Effector memory CD4-positive, alpha-beta T cell (primary cell): ENCODE measurements around the gene GAL3ST3.
"Not testable (repeated sequence)": the region's sequence is repeated elsewhere in the genome, so short reads cannot be mapped to it uniquely, and the experiment has no call there.

Experiments
- DNase-seq, 3 donors: peaks; one replicate each; pipeline ENCODE4 v3.0.0-alpha.2; 2020
- H3K27ac ChIP-seq: 2 replicates; pipeline ENCODE4 v1.7.0; 2013; ENCODE audit warnings: mild to moderate bottlenecking, low read length, moderate library complexity; ENCODE audit not compliant: insufficient read depth, poor library complexity, severe bottlenecking
- H3K27me3 ChIP-seq: replicated peaks from 2 replicates; pipeline ENCODE4 v1.7.0; 2013; ENCODE audit warnings: mild to moderate bottlenecking, low read length; ENCODE audit not compliant: insufficient read depth, control insufficient read depth, poor library complexity, severe bottlenecking
- H3K36me3 ChIP-seq: 2 replicates; pipeline ENCODE4 v1.7.0; 2013; ENCODE audit warnings: mild to moderate bottlenecking, low read length, moderate library complexity; ENCODE audit not compliant: control insufficient read depth, insufficient read depth
- H3K4me1 ChIP-seq: 2 replicates; pipeline ENCODE4 v1.7.0; 2013; ENCODE audit warnings: low read length, mild to moderate bottlenecking; ENCODE audit not compliant: control insufficient read depth, insufficient read depth, poor library complexity, severe bottlenecking
- H3K4me3 ChIP-seq: 2 replicates; pipeline ENCODE4 v1.7.0; 2013; ENCODE audit warnings: low read length, low read depth, mild to moderate bottlenecking; ENCODE audit not compliant: insufficient read depth, poor library complexity, severe bottlenecking
- H3K9me3 ChIP-seq: 2 replicates; pipeline ENCODE4 v1.7.0; 2013; ENCODE audit warnings: mild to moderate bottlenecking, low read length, moderate library complexity; ENCODE audit not compliant: control insufficient read depth
- total RNA-seq, 3 donors: gene quantifications; one replicate each; lab custom pipeline; 2026; lab: John Stamatoyannopoulos, UW

The GAL3ST3 gene, protein sequence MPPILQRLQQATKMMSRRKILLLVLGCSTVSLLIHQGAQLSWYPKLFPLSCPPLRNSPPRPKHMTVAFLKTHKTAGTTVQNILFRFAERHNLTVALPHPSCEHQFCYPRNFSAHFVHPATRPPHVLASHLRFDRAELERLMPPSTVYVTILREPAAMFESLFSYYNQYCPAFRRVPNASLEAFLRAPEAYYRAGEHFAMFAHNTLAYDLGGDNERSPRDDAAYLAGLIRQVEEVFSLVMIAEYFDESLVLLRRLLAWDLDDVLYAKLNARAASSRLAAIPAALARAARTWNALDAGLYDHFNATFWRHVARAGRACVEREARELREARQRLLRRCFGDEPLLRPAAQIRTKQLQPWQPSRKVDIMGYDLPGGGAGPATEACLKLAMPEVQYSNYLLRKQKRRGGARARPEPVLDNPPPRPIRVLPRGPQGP
- total RNA-seq, result 0 to 0.09 (median 0) reads per million in 3 donors

DNA sequence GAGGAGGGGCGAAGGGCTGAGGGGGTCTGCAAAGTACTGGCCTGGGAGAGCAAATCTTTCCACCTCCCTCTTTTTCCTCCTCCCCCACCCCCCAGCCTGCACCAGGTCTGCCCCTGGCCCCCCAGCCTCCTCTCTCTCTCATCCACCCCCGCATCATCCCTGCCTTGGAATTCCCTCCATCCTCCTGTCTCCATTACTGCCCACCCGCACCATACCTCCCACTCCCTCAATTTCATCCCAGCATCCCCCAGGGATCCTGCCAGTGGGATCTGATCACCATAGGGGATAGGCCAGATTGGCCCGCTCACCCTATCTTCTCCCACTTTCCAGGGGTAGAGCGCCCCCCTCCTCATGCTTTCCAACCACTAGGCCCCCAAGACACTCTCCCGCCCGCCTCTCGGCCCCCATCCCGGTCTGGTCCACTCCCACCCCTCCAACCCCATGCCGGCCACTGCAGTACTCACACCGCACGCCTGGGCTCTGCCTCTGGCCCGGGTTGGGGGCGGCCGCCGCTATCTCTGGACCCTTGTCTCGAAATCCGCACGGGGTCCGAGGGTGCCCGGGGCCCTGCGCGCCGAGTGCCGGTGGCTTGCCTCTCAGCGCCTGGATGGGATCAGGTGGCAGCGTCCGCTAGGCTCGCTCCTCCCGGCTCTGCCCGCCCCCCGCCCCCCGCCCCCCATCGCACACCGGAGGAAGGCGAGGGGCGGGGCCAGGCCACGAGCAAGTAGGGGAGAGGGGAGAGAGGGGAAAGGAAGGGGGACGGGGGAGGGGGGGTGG is at the start of gene GAL3ST3:
TSS of gene GAL3ST3 (minus strand) at position 615 of the 777 bp plus-strand sequence. CDS start 3,746 bp downstream, outside the sequence.
- Histone ChIP-seq H3K4me1 (peaks cover 27% of the 10 kb centered on the region), H3K36me3 (no peaks in the 10 kb centered on the region), H3K9me3 (no peaks in the 10 kb centered on the region), H3K27me3 (peaks cover 2% of the 10 kb centered on the region), H3K27ac (no peak within 1 kb of the TSS), H3K4me3 (no peak within 1 kb of the TSS)
- DNase-seq, result no peak

DNA sequence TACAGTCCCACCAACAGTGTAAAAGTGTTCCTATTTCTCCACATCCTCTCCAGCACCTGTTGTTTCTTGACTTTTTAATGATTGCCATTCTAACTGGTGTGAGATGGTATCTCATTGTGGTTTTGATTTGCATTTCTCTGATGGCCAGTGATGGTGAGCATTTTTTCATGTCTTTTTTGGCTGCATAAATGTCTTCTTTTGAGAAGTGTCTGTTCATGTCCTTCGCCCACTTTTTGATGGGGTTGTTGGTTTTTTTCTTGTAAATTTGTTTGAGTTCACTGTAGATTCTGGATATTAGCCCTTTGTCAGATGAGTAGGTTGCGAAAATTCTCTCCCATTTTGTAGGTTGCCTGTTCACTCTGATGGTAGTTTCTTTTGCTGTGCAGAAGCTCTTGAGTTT is 43.2 kb upstream of the GAL3ST3 start:
- not testable (repeated sequence) for H3K27me3 ChIP-seq, H3K4me1 ChIP-seq, DNase-seq, H3K36me3 ChIP-seq, H3K9me3 ChIP-seq, H3K27ac ChIP-seq, H3K4me3 ChIP-seq

DNA sequence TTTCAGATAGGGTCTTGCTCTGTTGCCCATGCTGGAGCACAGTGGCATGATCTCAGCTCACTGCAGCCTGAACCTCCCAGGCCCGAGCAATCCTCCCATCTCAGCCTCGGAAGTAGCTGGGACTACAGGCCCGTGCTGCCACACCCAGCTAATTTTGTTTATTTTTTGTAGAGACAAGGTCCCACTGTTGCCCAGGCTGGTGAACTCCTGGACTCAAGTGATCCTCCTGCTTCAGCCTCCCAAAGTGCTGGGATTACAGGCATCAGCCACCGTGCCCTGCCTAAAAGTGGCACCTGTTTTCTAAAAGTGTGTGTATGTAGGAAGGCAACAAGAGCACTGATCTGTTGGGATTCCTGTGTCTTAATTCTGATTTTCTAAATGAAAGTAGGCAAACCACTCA is 41.3 kb upstream of the GAL3ST3 start:
- Histone ChIP-seq H3K27me3 (no peaks in the 10 kb centered on the region), H3K4me3 (no peak overlapping the region), H3K36me3 (no peaks in the 10 kb centered on the region), H3K27ac (no peak overlapping the region), H3K9me3 (no peaks in the 10 kb centered on the region), H3K4me1 (peaks cover 7% of the 10 kb centered on the region)
- no peak for DNase-seq

DNA sequence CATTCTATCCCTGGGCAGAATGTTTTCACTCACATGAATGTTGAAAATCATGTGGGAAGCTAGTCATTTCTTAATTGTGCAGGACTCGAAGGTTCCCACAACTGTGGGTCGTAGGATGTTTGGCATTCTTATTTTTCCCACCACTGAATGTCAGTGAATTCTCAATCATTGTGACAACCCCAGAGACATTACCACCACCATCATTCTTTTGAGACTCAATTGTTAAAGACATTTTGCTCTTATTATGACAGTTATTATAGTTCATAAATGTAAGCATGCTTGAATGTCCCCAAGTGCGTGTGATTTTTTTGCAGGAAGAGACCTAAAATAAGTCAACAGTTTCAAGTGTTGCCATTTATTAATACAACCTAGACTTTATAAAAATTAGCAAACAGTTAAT is 40.1 kb upstream of the GAL3ST3 start:
- H3K4me1 ChIP-seq, result peaks cover 13% of the 10 kb centered on the region
- H3K27me3 ChIP-seq, result no peaks in the 10 kb centered on the region
- H3K9me3 ChIP-seq, result no peaks in the 10 kb centered on the region
- no peak for DNase-seq
- H3K4me3 ChIP-seq, result no peak overlapping the region
- H3K27ac ChIP-seq, result no peak overlapping the region
- H3K36me3 ChIP-seq, result no peaks in the 10 kb centered on the region

DNA sequence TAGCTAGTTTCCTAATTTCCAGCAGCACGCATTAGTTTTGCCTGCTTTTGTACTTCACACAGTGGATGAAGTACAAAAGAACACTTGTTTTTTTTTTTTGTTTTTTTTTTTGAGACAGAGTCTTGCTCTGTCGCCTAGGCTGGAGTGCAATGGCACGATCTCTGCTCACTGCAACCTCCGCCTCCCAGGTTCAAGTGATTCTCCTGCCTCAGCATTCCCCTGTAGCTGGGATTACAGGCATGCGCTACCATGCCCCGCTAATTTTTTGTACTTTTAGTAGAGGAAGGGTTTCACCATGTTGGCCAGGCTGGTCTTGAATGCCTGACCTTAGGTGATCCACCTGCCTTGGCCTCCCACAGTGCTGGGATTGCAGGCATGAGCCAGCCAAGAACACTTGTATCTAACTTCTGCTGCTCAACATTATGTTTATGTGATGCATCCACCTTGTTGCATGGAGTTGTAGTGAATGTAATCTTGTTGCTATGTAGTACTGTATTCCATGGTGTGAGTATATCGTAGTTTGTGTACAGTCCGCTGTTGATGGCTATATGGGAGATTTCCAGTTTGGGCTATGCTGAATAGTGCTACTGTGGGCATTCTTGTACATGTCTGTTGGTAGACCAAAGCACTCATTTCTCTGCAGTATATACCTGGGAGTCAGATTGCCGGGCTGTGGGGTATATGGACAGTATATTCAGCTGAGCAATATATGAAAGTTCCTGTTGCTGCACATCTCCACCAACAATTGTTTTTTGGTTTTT is 38.4 kb upstream of the GAL3ST3 start:
- DNase-seq, result no peak
- H3K9me3 ChIP-seq, result no peaks in the 10 kb centered on the region
- H3K4me1 ChIP-seq, result peaks cover 28% of the 10 kb centered on the region
- no peaks in the 10 kb centered on the region for H3K36me3 ChIP-seq
- no peak overlapping the region for H3K4me3 ChIP-seq
- no peaks in the 10 kb centered on the region for H3K27me3 ChIP-seq
- H3K27ac ChIP-seq, result no peak overlapping the region

DNA sequence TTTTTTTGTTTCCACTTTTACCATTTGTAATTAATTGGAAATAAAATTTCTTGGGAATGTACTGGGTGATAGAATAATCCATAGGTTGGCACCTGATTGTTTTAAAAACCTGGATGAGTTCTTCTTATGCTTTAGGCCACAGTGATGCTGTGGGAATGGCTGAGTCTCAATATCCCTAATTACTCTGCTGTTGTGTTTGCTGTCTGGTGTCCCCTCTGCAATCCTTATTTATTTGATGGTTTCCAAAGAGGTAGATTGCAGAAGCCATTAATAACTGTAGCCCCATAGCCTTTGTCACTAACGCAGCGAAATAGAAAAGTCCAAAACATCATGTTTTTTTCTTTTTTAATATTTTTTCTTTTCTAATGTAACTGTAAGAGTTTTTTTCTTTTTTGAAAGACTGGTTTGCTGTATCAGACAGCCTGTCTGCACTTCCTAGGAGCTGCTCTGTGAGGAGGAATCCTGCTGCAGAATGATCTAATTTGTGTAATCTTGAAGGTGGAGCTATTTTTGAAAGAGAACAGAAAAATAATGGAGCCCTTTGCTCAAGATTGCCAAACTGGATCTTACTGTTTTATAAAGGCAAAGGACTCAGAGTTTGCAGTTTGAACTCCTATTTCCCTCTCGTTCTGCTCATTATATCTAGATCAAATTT is 36.0 kb upstream of the GAL3ST3 start:
- Histone ChIP-seq H3K9me3 (no peaks in the 10 kb centered on the region), H3K27ac (no peak overlapping the region), H3K4me1 (peaks cover 45% of the 10 kb centered on the region), H3K27me3 (no peaks in the 10 kb centered on the region), H3K36me3 (no peaks in the 10 kb centered on the region), H3K4me3 (no peak overlapping the region)
- no peak for DNase-seq

DNA sequence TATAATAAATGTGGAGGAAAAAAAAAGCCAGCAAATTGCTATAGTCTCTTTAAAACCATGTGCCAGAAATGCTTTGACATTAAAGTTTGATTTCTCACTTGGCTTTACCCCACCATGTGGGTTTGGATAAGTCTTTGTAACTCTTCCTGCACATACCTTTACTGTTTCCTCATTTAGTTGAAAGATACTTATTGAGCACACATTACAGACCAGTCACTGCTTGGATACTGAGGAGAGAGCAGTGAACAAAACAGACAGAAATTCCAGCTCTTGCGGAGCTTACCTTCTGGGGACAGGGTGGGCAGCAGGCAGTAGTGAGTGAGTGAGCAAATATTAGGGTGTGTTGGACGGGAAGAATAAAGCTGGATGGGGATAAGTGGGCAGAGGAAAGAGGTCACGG is 34.8 kb upstream of the GAL3ST3 start:
- Histone ChIP-seq H3K27me3 (no peaks in the 10 kb centered on the region), H3K27ac (peak overlapping the region; percentile 42), H3K4me1 (peaks cover 56% of the 10 kb centered on the region), H3K4me3 (no peak overlapping the region), H3K9me3 (no peaks in the 10 kb centered on the region), H3K36me3 (no peaks in the 10 kb centered on the region)
- DNase-seq, result no peak

DNA sequence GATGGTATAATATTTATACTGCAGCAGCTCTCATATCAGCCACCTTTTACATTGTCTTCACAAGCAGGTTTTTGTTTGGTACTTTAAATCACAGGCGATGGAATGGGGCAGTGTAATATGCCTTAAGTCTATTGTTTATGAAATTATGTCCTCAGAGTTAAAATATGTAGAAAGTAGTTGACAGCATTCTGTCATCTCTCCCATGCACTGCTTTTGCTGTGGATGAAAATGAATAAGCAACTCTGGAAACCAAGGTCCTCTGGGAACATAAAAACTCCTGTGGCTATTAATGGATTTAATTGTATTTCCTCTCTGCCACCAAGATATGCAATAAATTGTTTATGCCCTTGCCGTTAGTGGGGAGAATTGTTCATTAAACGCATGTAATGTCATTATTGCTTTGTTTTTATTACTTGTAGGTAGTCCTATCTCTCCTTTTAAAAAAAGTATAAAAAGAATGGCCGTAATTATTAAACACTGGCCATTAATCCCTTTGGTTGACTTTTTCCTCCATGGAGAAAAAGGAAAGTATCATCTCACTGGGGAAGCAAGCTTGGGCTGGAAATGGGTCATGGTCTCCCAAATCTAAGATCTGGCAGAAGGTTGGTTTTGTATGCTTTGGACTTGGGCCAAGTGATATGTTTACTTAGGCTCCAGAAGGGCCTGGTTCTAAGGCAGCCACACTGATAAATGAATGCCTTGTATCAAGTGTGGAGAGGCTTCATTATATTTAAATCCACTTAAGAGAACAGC is 34.2 kb upstream of the GAL3ST3 start:
- no peak overlapping the region for H3K4me3 ChIP-seq
- no peaks in the 10 kb centered on the region for H3K36me3 ChIP-seq
- no peaks in the 10 kb centered on the region for H3K27me3 ChIP-seq
- H3K9me3 ChIP-seq, result no peaks in the 10 kb centered on the region
- DNase-seq, result no peak
- peaks cover 62% of the 10 kb centered on the region for H3K4me1 ChIP-seq
- peak overlapping the region; percentile 42 for H3K27ac ChIP-seq

DNA sequence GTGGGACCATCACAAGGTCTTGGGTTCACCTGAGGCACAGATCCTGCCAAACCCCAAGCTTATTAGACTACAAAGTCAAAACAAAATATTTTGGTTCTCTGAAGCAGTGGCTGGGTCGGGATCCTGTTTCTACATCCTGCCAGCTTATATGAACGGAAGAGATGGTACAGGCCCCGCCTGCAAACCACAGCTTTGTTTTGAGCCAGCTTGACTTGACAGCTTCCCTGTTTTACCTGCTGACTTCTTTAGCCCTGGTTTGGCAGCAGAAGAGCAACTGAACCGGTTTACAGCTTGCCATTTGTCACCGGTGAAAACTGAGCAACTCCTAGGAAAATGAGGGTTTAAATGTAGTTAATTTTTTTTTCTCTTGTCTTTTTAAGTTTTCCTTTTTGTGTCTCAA is 32.5 kb upstream of the GAL3ST3 start:
- peak overlapping the region; percentile 20 for H3K4me3 ChIP-seq
- no peaks in the 10 kb centered on the region for H3K36me3 ChIP-seq
- peak; percentile 61 to 74 (median 70) for DNase-seq
- H3K27me3 ChIP-seq, result no peaks in the 10 kb centered on the region
- no peaks in the 10 kb centered on the region for H3K9me3 ChIP-seq
- H3K4me1 ChIP-seq, result peaks cover 59% of the 10 kb centered on the region
- H3K27ac ChIP-seq, result peak overlapping the region; percentile 76
